SK-N-SH (cell line): ENCODE results near the gene PBRM1. TPM values are rescaled to one million over a fixed set of nuclear protein-coding genes. Genes with fewer than 3 reads are reported as not detected.

Experiments
- CTCF ChIA-PET: fragments of 300-600, 350-600 bp; formaldehyde crosslinking; extraction: SDS; loops from one replicate; lab custom pipeline; 2021; lab: Yijun Ruan, JAX
- POLR2A ChIA-PET: fragments of 350-600 bp; sonication (Branson Sonifier 250); formaldehyde crosslinking; extraction: SDS; loops from one replicate; lab custom pipeline; 2020; ENCODE audit warnings: antibody characterized with exemption, inconsistent platforms; lab: Yijun Ruan, JAX
- DNase-seq: peaks from one replicate; pipeline ENCODE4 v3.0.0; 2012
- H2AFZ ChIP-seq: fragments of 200-600 bp; sonication (generic); 2 replicates; pipeline ENCODE4 v1.8.1; 2016; ENCODE audit warnings: antibody characterized with exemption, mild to moderate bottlenecking, low read depth
- H3F3A ChIP-seq: fragments of 200-600 bp; sonication (generic); replicated peaks from 2 replicates; pipeline ENCODE3; 2016; ENCODE audit warnings: antibody characterized with exemption, mild to moderate bottlenecking; ENCODE audit not compliant: insufficient read depth
- H3K27ac ChIP-seq, 2 experiments: fragments of 200-500 bp in 1 of 2; fragments of 200-600 bp in 1 of 2; sonication (Bioruptor generic) in 1 of 2; sonication (generic), shearing (Covaris generic) in 1 of 2; 2 replicates each; pipeline versions ENCODE4 v1.5.1 to v1.6.1; 2014 to 2016; ENCODE audit warnings: low read depth in 2 of 2, inconsistent platforms in 1 of 2, low read length in 1 of 2, mild to moderate bottlenecking in 1 of 2, mixed read lengths in 1 of 2
- H3K27me3 ChIP-seq: fragments of 200-600 bp; sonication (generic), shearing (Covaris generic); 2 replicates; pipeline ENCODE4 v1.6.1; 2016; ENCODE audit warnings: mixed run types; ENCODE audit not compliant: insufficient read depth
- H3K36me3 ChIP-seq, 2 experiments: fragments of 200-500 bp in 1 of 2; fragments of 200-600 bp in 1 of 2; sonication (Bioruptor generic) in 1 of 2; sonication (generic) in 1 of 2; replicated peaks in 1 of 2; 2 replicates each; pipeline versions ENCODE3 to v1.5.1; 2014 to 2016; ENCODE audit warnings: low read length in 1 of 2, mild to moderate bottlenecking in 1 of 2; ENCODE audit not compliant: insufficient read depth in 2 of 2, control insufficient read depth in 1 of 2
- H3K4me1 ChIP-seq, 2 experiments: fragments of 200-500 bp in 1 of 2; fragments of 200-600 bp in 1 of 2; sonication (Bioruptor generic) in 1 of 2; sonication (generic), shearing (Covaris generic) in 1 of 2; 2 replicates each; pipeline versions ENCODE4 v1.5.1 to v1.6.1; 2014 to 2016; ENCODE audit warnings: low read depth in 1 of 2, low read length in 1 of 2, mixed run types in 1 of 2; ENCODE audit not compliant: insufficient read depth in 2 of 2, control insufficient read depth in 1 of 2
- H3K4me2 ChIP-seq: fragments of 200-600 bp; sonication (generic), shearing (Covaris generic); 2 replicates; pipeline ENCODE4 v1.6.1; 2017; ENCODE audit warnings: mixed run types
- H3K4me3 ChIP-seq, 2 experiments: fragments of 200-500 bp in 1 of 2; fragments of 200-600 bp in 1 of 2; sonication (Bioruptor generic) in 1 of 2; sonication (generic), shearing (Covaris generic) in 1 of 2; 2 replicates each; pipeline versions ENCODE4 v1.5.1 to v1.8.1; 2014 to 2016; ENCODE audit warnings: low read depth in 2 of 2, inconsistent platforms in 1 of 2, low read length in 1 of 2, mild to moderate bottlenecking in 1 of 2, mixed read lengths in 1 of 2, moderate library complexity in 1 of 2
- H3K79me2 ChIP-seq: fragments of 200-600 bp; sonication (generic); 2 replicates; pipeline ENCODE4 v1.8.1; 2017; ENCODE audit warnings: mild to moderate bottlenecking; ENCODE audit not compliant: insufficient read depth
- H3K9ac ChIP-seq: fragments of 200-600 bp; sonication (generic); 2 replicates; pipeline ENCODE4 v1.6.1; 2017; ENCODE audit warnings: mixed run types
- H3K9me2 ChIP-seq: fragments of 200-600 bp; sonication (generic); 2 replicates; pipeline ENCODE4 v1.6.1; 2017; ENCODE audit warnings: mixed run types
- H3K9me3 ChIP-seq: fragments of 200-600 bp; sonication (generic); 2 replicates; pipeline ENCODE4 v1.6.1; 2017; ENCODE audit warnings: mixed run types, mild to moderate bottlenecking, moderate library complexity
- H4K20me1 ChIP-seq: fragments of 200-600 bp; sonication (generic); 2 replicates; pipeline ENCODE4 v1.6.1; 2017; ENCODE audit warnings: mild to moderate bottlenecking, mixed run types; ENCODE audit not compliant: insufficient read depth
- EP300 ChIP-seq, 2 experiments: IDR thresholded peaks; 2 replicates each; pipeline versions ENCODE4 v1.4.0 to v1.6.1; 2012; ENCODE audit warnings: borderline replicate concordance in 1 of 2, low read depth in 1 of 2, low read length in 1 of 2
- GABPA ChIP-seq: IDR thresholded peaks from 2 replicates; pipeline ENCODE4 v1.4.0; 2012; ENCODE audit warnings: low read depth, mild to moderate bottlenecking
- GATA2 ChIP-seq: sonication (generic); formaldehyde crosslinking; IDR thresholded peaks from 2 replicates; pipeline ENCODE4 v1.5.0; 2020; ENCODE audit warnings: mild to moderate bottlenecking, missing genetic modification reagents
- MAX ChIP-seq: IDR thresholded peaks from 2 replicates; pipeline ENCODE4 v1.4.0; 2012; ENCODE audit warnings: low read depth
- MXI1 ChIP-seq: IDR thresholded peaks from 2 replicates; pipeline ENCODE4 v1.6.1; 2012; ENCODE audit warnings: mild to moderate bottlenecking, low read depth, low read length, improper control_type of control experiment
- NFIC ChIP-seq: IDR thresholded peaks from 2 replicates; pipeline ENCODE4 v1.4.0; 2012; ENCODE audit warnings: borderline replicate concordance
- SIN3A ChIP-seq: IDR thresholded peaks from 2 replicates; pipeline ENCODE4 v1.6.1; 2012; ENCODE audit warnings: low read depth, mild to moderate bottlenecking, low read length, moderate library complexity, borderline replicate concordance
- TAF1 ChIP-seq: IDR thresholded peaks from 2 replicates; pipeline ENCODE4 v1.6.1; 2012; ENCODE audit warnings: low read depth, mild to moderate bottlenecking, low read length, moderate library complexity, borderline replicate concordance
- TCF12 ChIP-seq: IDR thresholded peaks from 2 replicates; pipeline ENCODE4 v1.4.0; 2012
- YY1 ChIP-seq: IDR thresholded peaks from 2 replicates; pipeline ENCODE4 v1.4.0; 2012; ENCODE audit warnings: low read depth, mild to moderate bottlenecking
- WGBS: methylation state at CpG from one replicate; pipeline ENCODE4 v1.1.6; 2017; ENCODE audit warnings: low lambda C conversion rate; 5-methylcytosine and 5-hydroxymethylcytosine counted together
- polyA plus RNA-seq, 3 experiments: library from polyadenylated mRNA; depleted of rRNA; stranded (reverse); fragments of >200 nt; gene quantifications; 2 replicates each; pipeline ENCODE4 v1.2.3, GENCODE V29; 2012
- TF ChIP-seq, protein P1 (sequence below): IDR thresholded peaks from 2 replicates; pipeline ENCODE4 v1.4.0; 2012; ENCODE audit warnings: low read depth, borderline replicate concordance
- TF ChIP-seq, protein P2 (sequence below): fragments of 150-350 bp; IDR thresholded peaks from 2 replicates; pipeline ENCODE4 v1.6.1; 2016; ENCODE audit warnings: mild to moderate bottlenecking, low read depth, low read length
- TF ChIP-seq, protein P3 (sequence below): IDR thresholded peaks from 2 replicates; pipeline ENCODE4; 2012

PBRM1 gene
- polyA plus RNA-seq, 1 of the 3 experiments (the other 2 are of a cell fraction), result 14.3 TPM

GRCh38 chr3:52524752-52525679, 160.7 kb downstream of the PBRM1 start:
- peak overlapping the region in 1 of 2 experiments; percentile 58; a peak in 2 of 4 replicates for H3K27ac ChIP-seq
- peaks cover 6% of the 10 kb centered on the region for H4K20me1 ChIP-seq
- 82% methylated on average over 5 of the region's 34 CpGs for WGBS
- H3F3A ChIP-seq, result no peaks in the 10 kb centered on the region
- no peaks in the 10 kb centered on the region for H3K9me3 ChIP-seq
- H3K9ac ChIP-seq, result no peak overlapping the region
- no peaks in the 10 kb centered on the region for H3K9me2 ChIP-seq
- peaks cover 11% of the 10 kb centered on the region for H3K79me2 ChIP-seq
- no peaks in the 10 kb centered on the region for H3K27me3 ChIP-seq
- ChIA-PET POLR2A (interaction anchor here (0.7 kb wide), 1 partner anchor 8 kb away, joined by 4 read pairs; no protein-coding TSS in a partner anchor), CTCF (interaction anchor here (1.9 to 2.9 kb wide), 2 partner anchors 45 to 54 kb away, joined by 6 to 13 read pairs; no protein-coding TSS in a partner anchor)
- peak; percentile 77 for DNase-seq
- TF ChIP-seq, protein P1, sequence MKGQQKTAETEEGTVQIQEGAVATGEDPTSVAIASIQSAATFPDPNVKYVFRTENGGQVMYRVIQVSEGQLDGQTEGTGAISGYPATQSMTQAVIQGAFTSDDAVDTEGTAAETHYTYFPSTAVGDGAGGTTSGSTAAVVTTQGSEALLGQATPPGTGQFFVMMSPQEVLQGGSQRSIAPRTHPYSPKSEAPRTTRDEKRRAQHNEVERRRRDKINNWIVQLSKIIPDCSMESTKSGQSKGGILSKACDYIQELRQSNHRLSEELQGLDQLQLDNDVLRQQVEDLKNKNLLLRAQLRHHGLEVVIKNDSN, result no peak
- 0 out of 2 replicates have a peak, but pooled peaks have one; percentile 14 for TF ChIP-seq MXI1
- TF ChIP-seq, all 33 proteins: peak for 1
- no peak overlapping the region for H3K4me2 ChIP-seq
- no peak overlapping the region for H3K4me3 ChIP-seq
- no peak overlapping the region for H2AFZ ChIP-seq
- H3K36me3 ChIP-seq, result peaks cover 19 to 50% of the 10 kb centered on the region in 2 experiments
- H3K4me1 ChIP-seq, result peaks cover 4 to 56% of the 10 kb centered on the region in 2 experiments; a peak in 3 of 4 replicates

- peaks cover 0 to 48% of the 10 kb centered on the region in 2 experiments; a peak in 1 of 4 replicates for H3K4me1 ChIP-seq
- no peaks in the 10 kb centered on the region; the same call in 1 of the 2 replicates for H4K20me1 ChIP-seq
- peak overlapping the region in 1 of 2 experiments; percentile 8; a peak in 1 of 4 replicates for H3K27ac ChIP-seq
- no peaks in the 10 kb centered on the region for H3F3A ChIP-seq
- no peak overlapping the region for H3K9ac ChIP-seq
- H3K9me3 ChIP-seq, result no peaks in the 10 kb centered on the region
- no peak for DNase-seq
- CTCF ChIA-PET, result no interaction called here
- WGBS, result 92% methylated on average over 17 of the region's 18 CpGs
- no peaks in the 10 kb centered on the region for H3K9me2 ChIP-seq
- POLR2A ChIA-PET, result interaction anchor here (0.7 kb wide), 1 partner anchor 9 kb away, joined by 4 read pairs; no protein-coding TSS in a partner anchor
- no peaks in the 10 kb centered on the region for H3K27me3 ChIP-seq
- H3K79me2 ChIP-seq, result peaks cover 4% of the 10 kb centered on the region; the same call in 1 of the 2 replicates
- H3K4me2 ChIP-seq, result no peak overlapping the region
- TF ChIP-seq MAX (no peak), YY1 (no peak), MXI1 (no peak), TCF12 (no peak), NFIC (no peak), GABPA (no peak), SIN3A (no peak), TAF1 (no peak), EP300 (IDR thresholded peaks at IDR 0.05; ENCODE audit: borderline replicate concordance in 1 of 2, low read depth in 1 of 2, low read length in 1 of 2) (no peak), GATA2 (CRISPR knock-in tag) (no peak)
- TF ChIP-seq, protein P2, sequence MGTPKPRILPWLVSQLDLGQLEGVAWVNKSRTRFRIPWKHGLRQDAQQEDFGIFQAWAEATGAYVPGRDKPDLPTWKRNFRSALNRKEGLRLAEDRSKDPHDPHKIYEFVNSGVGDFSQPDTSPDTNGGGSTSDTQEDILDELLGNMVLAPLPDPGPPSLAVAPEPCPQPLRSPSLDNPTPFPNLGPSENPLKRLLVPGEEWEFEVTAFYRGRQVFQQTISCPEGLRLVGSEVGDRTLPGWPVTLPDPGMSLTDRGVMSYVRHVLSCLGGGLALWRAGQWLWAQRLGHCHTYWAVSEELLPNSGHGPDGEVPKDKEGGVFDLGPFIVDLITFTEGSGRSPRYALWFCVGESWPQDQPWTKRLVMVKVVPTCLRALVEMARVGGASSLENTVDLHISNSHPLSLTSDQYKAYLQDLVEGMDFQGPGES, result no peak
- TF ChIP-seq, protein P1, result no peak
- TF ChIP-seq, protein P3, sequence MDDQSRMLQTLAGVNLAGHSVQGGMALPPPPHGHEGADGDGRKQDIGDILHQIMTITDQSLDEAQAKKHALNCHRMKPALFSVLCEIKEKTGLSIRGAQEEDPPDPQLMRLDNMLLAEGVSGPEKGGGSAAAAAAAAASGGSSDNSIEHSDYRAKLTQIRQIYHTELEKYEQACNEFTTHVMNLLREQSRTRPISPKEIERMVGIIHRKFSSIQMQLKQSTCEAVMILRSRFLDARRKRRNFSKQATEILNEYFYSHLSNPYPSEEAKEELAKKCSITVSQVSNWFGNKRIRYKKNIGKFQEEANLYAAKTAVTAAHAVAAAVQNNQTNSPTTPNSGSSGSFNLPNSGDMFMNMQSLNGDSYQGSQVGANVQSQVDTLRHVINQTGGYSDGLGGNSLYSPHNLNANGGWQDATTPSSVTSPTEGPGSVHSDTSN, result no peak
- TF ChIP-seq, all 33 proteins: peak for 0
- no peak overlapping the region; a peak in 1 of 4 replicates for H3K4me3 ChIP-seq
- no peak overlapping the region for H2AFZ ChIP-seq
- peaks cover 19 to 50% of the 10 kb centered on the region in 2 experiments for H3K36me3 ChIP-seq
Measured at GRCh38 chr3:52524258-52524751, 161.4 kb downstream of the PBRM1 start.
